GM12892 (cell line): Measurements from ENCODE around the gene PLAA.

ENCODE experiments used
- POLR2A ChIP-seq: IDR thresholded peaks from 2 replicates; pipeline ENCODE4 v1.6.1; 2011; ENCODE audit warnings: low read depth, low read length, control low read depth
- POLR2AphosphoS5 ChIP-seq: IDR thresholded peaks from 2 replicates; pipeline ENCODE4 v1.6.1; 2011; ENCODE audit warnings: low read depth, low read length, control low read depth
- TAF1 ChIP-seq: IDR thresholded peaks from 2 replicates; pipeline ENCODE4 v1.6.1; 2011; ENCODE audit warnings: low read depth, mild to moderate bottlenecking, control low read depth, low read length, borderline replicate concordance

DNA sequence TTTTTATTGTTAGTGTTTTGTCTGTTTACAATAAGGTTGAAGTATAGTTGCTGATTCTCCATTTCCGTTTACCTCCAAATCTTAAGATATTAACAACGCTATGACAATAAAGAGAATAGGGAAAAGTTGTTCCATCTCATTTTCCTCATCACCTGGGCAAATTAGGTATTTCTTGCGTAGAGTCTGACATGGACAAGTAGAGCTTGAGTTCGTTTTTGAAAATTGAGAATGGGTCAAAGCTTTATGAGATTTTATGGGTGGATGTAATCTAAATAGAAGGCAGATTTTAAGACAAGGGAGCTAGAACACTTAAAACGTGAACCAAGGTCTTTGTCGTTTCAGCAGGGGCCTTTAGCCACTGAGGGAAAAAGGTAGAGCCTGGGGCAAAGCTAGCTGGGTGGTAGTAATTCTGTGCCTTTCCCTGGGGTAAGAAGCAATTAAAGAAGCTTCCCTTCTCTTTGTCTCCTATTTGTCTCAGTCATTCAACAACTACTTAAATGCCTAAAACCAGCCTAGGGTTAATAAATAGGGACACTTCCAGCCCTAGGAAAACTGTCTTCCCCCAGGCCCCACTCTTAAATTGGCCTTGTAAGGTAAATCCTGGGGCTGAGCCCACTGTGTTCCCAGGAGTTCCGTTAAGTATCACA, 53.9 kb downstream of the PLAA start:
- TF ChIP-seq POLR2A (no peak), POLR2AphosphoS5 (no peak), TAF1 (no peak)
